CD8-positive, alpha-beta memory T cell (primary cell): Measurements from ENCODE around the gene RGS3. TPM values are rescaled to one million over a fixed set of nuclear protein-coding genes. Genes with fewer than 3 reads are reported as not detected.
A peak's percentile ranks its signal among the peaks of the same experiment; 100 is the strongest.
"Not testable (repeated sequence)": the region's sequence is repeated elsewhere in the genome, so short reads cannot be mapped to it uniquely, and the experiment has no call there.

Experiments
- CTCF ChIA-PET: fragments of 350-600 bp; sonication (Branson Sonifier 250); formaldehyde crosslinking; loops from one replicate; lab custom pipeline; 2021; ENCODE audit warnings: antibody characterized with exemption; lab: Charles Lee
- POLR2A ChIA-PET: fragments of 350-600 bp; sonication (Branson Sonifier 250); formaldehyde crosslinking; loops from one replicate; lab custom pipeline; 2021; ENCODE audit warnings: antibody characterized with exemption; lab: Charles Lee
- DNase-seq, 5 donors: peaks; one replicate each; pipeline versions ENCODE4 v3.0.0 to v3.0.0-alpha.2; 2020 to 2022; ENCODE audit warnings: mixed read lengths in 1 of 5
- H3K27ac ChIP-seq: one replicate; pipeline ENCODE4 v1.7.0; 2013; ENCODE audit warnings: low read depth, mild to moderate bottlenecking, low read length, moderate library complexity
- H3K27me3 ChIP-seq: 2 replicates; pipeline ENCODE4 v1.7.0; 2013; ENCODE audit warnings: low read length, mild to moderate bottlenecking; ENCODE audit not compliant: insufficient read depth, poor library complexity, severe bottlenecking
- H3K36me3 ChIP-seq: 2 replicates; pipeline ENCODE4 v1.7.0; 2013; ENCODE audit warnings: mild to moderate bottlenecking, low read length, moderate library complexity; ENCODE audit not compliant: insufficient read depth
- H3K4me1 ChIP-seq: 2 replicates; pipeline ENCODE4 v1.7.0; 2013; ENCODE audit warnings: mild to moderate bottlenecking, low read length, moderate library complexity; ENCODE audit not compliant: insufficient read depth
- H3K4me3 ChIP-seq: 2 replicates; pipeline ENCODE4 v1.7.0; 2013; ENCODE audit warnings: mild to moderate bottlenecking, low read length
- H3K9me3 ChIP-seq: 2 replicates; pipeline ENCODE4 v1.7.0; 2013; ENCODE audit warnings: mild to moderate bottlenecking, low read length
- H3K27ac Mint-ChIP-seq, 8 donors: one replicate each; pipeline ENCODE4 v1.8.0; 2020 to 2021; ENCODE audit warnings: mixed read lengths in 8 of 8, mild to moderate bottlenecking in 6 of 8, inconsistent platforms in 3 of 8, moderate library complexity in 3 of 8
- H3K27me3 Mint-ChIP-seq, 2 donors: one replicate each; pipeline ENCODE4 v1.8.0; 2020 to 2021; ENCODE audit warnings: mixed read lengths in 2 of 2, mild to moderate bottlenecking in 1 of 2, moderate library complexity in 1 of 2
- H3K36me3 Mint-ChIP-seq, 3 donors: one replicate each; pipeline ENCODE4 v1.8.0; 2020 to 2021; ENCODE audit warnings: mixed read lengths in 3 of 3, inconsistent platforms in 1 of 3, mild to moderate bottlenecking in 1 of 3
- H3K4me1 Mint-ChIP-seq, 3 donors: one replicate each; pipeline ENCODE4 v1.8.0; 2020 to 2021; ENCODE audit warnings: mixed read lengths in 3 of 3, inconsistent platforms in 1 of 3, mild to moderate bottlenecking in 1 of 3
- H3K4me3 Mint-ChIP-seq, 7 donors: one replicate each; pipeline ENCODE4 v1.8.0; 2020 to 2021; ENCODE audit warnings: mixed read lengths in 7 of 7, mild to moderate bottlenecking in 6 of 7, moderate library complexity in 4 of 7, inconsistent platforms in 2 of 7
- H3K9me3 Mint-ChIP-seq, 5 donors: one replicate each; pipeline ENCODE4 v1.8.0; 2020 to 2022; ENCODE audit warnings: mixed read lengths in 5 of 5, mild to moderate bottlenecking in 3 of 5, moderate library complexity in 2 of 5, inconsistent platforms in 1 of 5
- polyA plus RNA-seq: library from polyadenylated mRNA; unstranded; fragments of 300-500 nt; fragmentation: Illumina TruSeq; gene quantifications from one replicate; pipeline ENCODE4 v1.2.3, GENCODE V29; 2021
- total RNA-seq, 2 experiments: library from RNA; stranded (reverse); gene quantifications; one replicate each; pipeline ENCODE4 v1.2.3, GENCODE V29; 2021

Gene RGS3
- total and polyA plus RNA-seq, 3 experiments from 2014 or later = 59.8 to 91.2 (median 89.2) TPM

DNA sequence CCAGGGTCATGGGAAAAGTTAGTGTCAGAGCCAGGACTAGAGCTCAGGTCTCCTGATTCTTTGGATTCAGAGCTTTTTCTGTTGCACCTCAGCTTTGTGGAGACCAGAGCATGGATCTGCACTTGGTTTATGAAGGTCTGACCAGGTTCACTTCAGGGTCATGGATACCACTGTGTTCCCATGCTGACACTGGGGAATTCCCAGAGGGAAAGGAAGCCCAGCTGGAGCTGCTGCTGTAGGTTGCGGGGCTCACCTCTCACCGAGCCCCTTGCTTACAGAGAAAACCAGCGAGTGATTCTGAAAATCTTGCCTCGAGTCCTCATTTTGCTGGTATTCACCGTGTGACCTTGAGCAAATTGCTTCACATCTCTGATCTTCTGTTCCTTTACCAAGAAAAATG lies 83.0 kb downstream of the RGS3 start:
- CTCF ChIA-PET = no interaction called here

DNA sequence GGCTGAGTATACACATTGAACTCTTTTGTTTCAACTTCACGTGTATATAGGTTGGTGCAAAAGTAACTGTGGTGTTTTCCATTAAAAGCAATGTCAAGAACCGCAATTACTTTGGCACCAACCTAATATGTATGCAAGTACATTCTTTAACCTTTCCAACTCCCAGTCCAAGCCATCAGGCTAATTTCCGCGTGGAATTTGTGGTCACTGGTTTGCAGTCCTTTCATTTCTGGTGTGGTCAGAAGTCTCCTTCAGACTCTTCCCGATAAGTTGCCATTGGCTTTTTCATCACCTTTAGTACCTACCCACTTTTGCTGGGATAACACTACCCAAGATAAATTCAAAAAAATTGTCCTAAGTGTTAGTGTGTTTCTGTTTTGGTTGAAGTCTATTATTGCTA lies 84.0 kb downstream of the RGS3 start:
- ChIA-PET CTCF (no interaction called here), POLR2A (no interaction called here)
- Histone ChIP-seq H3K9me3 (no peaks in the 10 kb centered on the region), H3K36me3 (peaks cover 15% of the 10 kb centered on the region), H3K4me1 (peaks cover 28% of the 10 kb centered on the region), H3K27me3 (no peaks in the 10 kb centered on the region), H3K4me3 (no peak overlapping the region), H3K27ac (no peak overlapping the region)
- Mint-ChIP-seq H3K9me3 (no peaks in the 10 kb centered on the region), H3K4me3 (peak overlapping the region in 3 of 7 donors; percentile 3 to 65 (median 19)), H3K27ac (peak overlapping the region; percentile 63 to 98 (median 84)), H3K27me3 (no peaks in the 10 kb centered on the region), H3K4me1 (peaks cover 57 to 80% (median 63%) of the 10 kb centered on the region in 3 donors), H3K36me3 (peaks cover 0 to 68% (median 9%) of the 10 kb centered on the region in 3 donors)
- no peak for DNase-seq

More for the DNA sequence above, 83.0 kb downstream of the RGS3 start:
- Mint-ChIP-seq H3K27ac (peak overlapping the region; percentile 66 to 98 (median 81)), H3K4me3 (peak overlapping the region in 1 of 7 donors; percentile 48), H3K4me1 (peaks cover 65 to 89% (median 72%) of the 10 kb centered on the region in 3 donors), H3K27me3 (no peaks in the 10 kb centered on the region), H3K36me3 (peaks cover 6 to 77% (median 15%) of the 10 kb centered on the region in 3 donors), H3K9me3 (no peaks in the 10 kb centered on the region)
- H3K4me3 ChIP-seq = no peak overlapping the region
- H3K27ac ChIP-seq = no peak overlapping the region
- H3K9me3 ChIP-seq = no peaks in the 10 kb centered on the region
- peaks cover 28% of the 10 kb centered on the region for H3K4me1 ChIP-seq
- H3K27me3 ChIP-seq = no peaks in the 10 kb centered on the region
- POLR2A ChIA-PET = no interaction called here
- DNase-seq = no peak
- peaks cover 21% of the 10 kb centered on the region for H3K36me3 ChIP-seq

DNA sequence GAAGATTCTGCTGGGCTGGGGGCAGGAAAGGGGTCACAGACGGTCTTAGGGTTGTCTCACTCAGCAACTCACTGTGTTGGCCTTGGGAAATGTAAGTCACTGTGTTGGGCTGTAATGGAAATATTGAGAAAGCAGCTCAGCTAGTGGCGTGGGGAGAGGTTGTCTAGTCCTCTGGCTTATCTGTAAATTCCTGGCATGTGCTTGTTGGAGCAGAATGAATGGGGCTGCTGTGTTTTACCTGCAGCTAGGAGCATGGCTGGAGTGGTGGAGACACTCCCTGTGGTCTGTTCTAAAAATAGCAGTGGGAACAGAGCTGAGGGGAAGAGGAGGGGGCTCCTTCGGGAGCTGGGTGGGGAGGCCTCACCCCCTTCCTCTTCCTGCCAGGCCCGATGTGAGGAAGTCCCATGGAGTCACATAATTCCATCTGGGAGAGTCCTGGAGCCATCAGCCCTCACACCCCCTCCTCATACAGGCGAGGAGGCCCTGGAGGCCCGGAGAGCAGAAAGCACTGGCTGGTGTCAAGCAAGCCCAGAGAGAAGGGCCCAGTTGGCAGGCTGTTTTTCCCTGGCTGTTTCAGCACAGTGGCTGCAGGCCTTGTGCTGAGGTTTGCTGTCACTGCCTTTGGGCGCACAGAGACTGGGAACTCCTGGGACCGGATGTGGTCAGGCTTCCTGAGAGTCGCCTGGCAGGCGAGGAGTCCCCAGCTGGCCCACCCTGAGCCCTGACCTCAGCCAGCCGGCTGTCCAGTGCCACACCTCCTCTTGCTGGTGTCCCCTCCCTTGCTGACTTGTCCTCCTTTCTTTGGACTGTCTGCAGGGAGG lies 84.9 kb downstream of the RGS3 start:
- POLR2A ChIA-PET = no interaction called here

DNA sequence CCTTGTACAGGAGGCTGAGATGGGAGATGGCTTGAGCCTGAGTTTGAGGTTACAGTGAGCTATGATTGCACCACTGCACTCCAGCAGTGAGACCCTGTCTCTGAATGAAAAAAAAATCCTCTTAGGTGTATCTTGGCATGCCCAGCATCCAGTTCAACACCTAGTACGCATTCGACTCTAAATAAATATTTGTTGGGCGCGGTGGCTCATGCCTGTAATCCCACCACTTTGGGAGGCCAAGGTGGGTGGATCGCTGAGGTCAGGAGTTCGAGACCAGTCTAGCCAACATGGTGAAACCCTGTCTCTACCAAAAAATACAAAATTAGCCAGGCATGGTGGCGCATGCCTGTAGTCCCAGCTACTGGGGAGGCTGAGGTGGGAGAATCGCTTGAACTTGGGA lies 86.4 kb downstream of the RGS3 start:
- H3K36me3 ChIP-seq, H3K4me3 ChIP-seq, H3K27me3 Mint-ChIP-seq, H3K27ac ChIP-seq, H3K9me3 ChIP-seq, H3K9me3 Mint-ChIP-seq, H3K27me3 ChIP-seq, POLR2A ChIA-PET, CTCF ChIA-PET, DNase-seq: not testable (repeated sequence)
- peaks cover 43 to 69% (median 52%) of the 10 kb centered on the region in 3 donors for H3K4me1 Mint-ChIP-seq
- peaks cover 0 to 50% (median 7%) of the 10 kb centered on the region in 3 donors for H3K36me3 Mint-ChIP-seq
- H3K4me1 ChIP-seq = peaks cover 28% of the 10 kb centered on the region
- peak overlapping the region in 1 of 7 donors; percentile 0 for H3K4me3 Mint-ChIP-seq
- H3K27ac Mint-ChIP-seq = peak overlapping the region in 7 of 8 donors; percentile 51 to 83 (median 72)

More for the DNA sequence above, 84.9 kb downstream of the RGS3 start:
- Histone ChIP-seq H3K27ac (peak overlapping the region; percentile 31), H3K9me3 (no peaks in the 10 kb centered on the region), H3K36me3 (peaks cover 12% of the 10 kb centered on the region), H3K27me3 (no peaks in the 10 kb centered on the region), H3K4me1 (peaks cover 28% of the 10 kb centered on the region), H3K4me3 (no peak overlapping the region)
- Mint-ChIP-seq H3K27ac (peak overlapping the region; percentile 66 to 98 (median 88)), H3K4me3 (peak overlapping the region in 4 of 7 donors; percentile 11 to 65 (median 48)), H3K36me3 (peaks cover 0 to 59% (median 7%) of the 10 kb centered on the region in 3 donors), H3K27me3 (no peaks in the 10 kb centered on the region), H3K9me3 (no peaks in the 10 kb centered on the region), H3K4me1 (peaks cover 49 to 71% (median 58%) of the 10 kb centered on the region in 3 donors)
- no peak for DNase-seq
- CTCF ChIA-PET = no interaction called here

DNA sequence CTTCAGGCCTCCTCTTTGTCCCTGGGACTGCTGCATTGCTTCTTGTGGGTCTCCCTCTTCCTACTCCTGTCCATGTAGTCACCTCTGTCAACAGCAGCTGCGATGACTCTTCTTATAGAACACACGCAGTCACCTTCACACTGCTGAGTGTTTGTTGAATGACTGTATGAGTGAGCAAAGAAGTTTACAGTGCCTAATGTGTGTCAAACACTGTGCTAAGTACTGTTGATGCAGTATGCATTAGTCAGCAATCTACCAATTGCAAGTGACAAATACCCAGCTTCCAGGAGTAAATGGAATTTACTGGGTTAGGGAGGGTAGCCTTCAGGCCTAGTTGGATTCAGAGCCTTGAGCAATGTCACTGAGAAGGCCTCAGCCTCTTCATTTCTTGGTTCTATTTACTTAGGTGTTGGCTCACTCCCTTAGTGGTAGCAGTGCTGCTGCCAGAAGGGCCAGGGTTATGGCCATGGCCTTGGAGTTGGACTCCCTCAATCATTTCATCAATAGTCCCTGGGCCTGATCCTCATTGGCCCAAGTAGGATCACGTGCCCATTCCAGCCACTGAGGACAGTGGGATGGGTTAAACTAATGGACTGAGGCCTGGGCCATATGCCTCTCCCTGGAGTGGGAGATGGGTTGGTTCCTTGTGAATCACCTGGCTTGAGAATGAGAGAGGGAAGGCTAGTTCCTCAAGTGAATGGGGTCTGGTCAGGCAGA lies 93.5 kb downstream of the RGS3 start:
- Mint-ChIP-seq H3K36me3 (peaks cover 0 to 15% (median 5%) of the 10 kb centered on the region in 3 donors), H3K27me3 (peaks cover 0 to 1% of the 10 kb centered on the region in 2 donors), H3K27ac (peak overlapping the region; percentile 39 to 90 (median 76)), H3K9me3 (no peaks in the 10 kb centered on the region), H3K4me3 (no peak overlapping the region), H3K4me1 (peaks cover 39 to 76% (median 60%) of the 10 kb centered on the region in 3 donors)
- Histone ChIP-seq H3K36me3 (no peaks in the 10 kb centered on the region), H3K27me3 (no peaks in the 10 kb centered on the region), H3K4me1 (peaks cover 12% of the 10 kb centered on the region), H3K9me3 (no peaks in the 10 kb centered on the region), H3K4me3 (no peak overlapping the region), H3K27ac (no peak overlapping the region)
- POLR2A ChIA-PET = no interaction called here
- no peak for DNase-seq
- CTCF ChIA-PET = interaction anchor here (0.7 to 1.2 kb wide), 2 partner anchors 45 to 49 kb away, joined by 3 read pairs; no protein-coding TSS in a partner anchor

DNA sequence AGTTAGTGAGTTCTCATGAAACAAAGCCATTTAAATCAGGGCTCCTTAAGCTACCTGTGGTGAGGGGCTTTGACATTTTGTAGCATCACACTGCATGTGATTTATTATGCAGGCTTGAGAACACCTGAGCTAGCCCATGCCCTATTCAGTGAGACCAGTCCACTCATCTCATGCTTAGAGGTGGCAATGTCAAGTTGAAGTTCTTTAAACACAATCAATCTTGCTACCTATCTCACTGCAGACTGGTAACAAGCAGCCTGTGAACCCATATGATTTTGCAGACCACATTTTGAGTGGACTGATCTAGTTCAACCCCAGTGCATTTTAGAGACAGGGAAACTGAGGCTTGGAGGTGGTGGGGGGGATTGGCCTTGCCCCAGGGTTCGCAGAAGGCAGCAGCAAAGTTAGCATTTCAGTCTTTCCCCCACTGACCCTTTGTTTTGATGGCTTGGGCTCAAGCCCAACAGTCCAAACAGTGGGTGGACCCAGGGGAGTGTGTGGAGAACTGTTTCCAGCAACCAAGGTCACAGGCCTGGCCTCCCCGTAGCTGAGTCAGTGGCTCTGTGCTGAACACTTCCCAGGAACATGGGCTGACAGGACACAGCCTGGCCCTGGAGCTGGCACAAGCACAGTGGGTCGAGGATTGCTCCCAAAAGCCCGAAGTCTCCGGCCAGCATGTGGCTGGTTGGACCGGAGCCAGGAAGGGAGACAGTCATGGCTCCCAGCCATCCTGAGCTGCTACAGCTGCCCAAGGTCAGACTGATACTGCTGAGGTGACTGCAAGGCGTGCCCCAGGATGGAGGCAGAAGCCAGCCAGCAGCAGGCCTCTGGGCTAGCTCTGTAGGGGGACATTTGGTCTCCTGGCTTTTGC lies 95.3 kb downstream of the RGS3 start:
- Mint-ChIP-seq H3K36me3 (peaks cover 0 to 19% (median 5%) of the 10 kb centered on the region in 3 donors), H3K27ac (peak overlapping the region in 5 of 8 donors; percentile 37 to 88 (median 64)), H3K4me1 (peaks cover 42 to 85% (median 69%) of the 10 kb centered on the region in 3 donors), H3K4me3 (no peak overlapping the region), H3K9me3 (no peaks in the 10 kb centered on the region), H3K27me3 (peaks cover 0 to 1% of the 10 kb centered on the region in 2 donors)
- no peaks in the 10 kb centered on the region for H3K9me3 ChIP-seq
- no peak for DNase-seq
- ChIA-PET CTCF (interaction anchor here (1.2 to 3.2 kb wide), 4 partner anchors 20 to 46 kb away, joined by 3 to 11 read pairs (median 5); no protein-coding TSS in a partner anchor), POLR2A (no interaction called here)
- no peak overlapping the region for H3K4me3 ChIP-seq
- H3K27me3 ChIP-seq = no peaks in the 10 kb centered on the region
- no peak overlapping the region for H3K27ac ChIP-seq
- H3K4me1 ChIP-seq = peaks cover 12% of the 10 kb centered on the region
- H3K36me3 ChIP-seq = no peaks in the 10 kb centered on the region
